HG02642 (cell line): ENCODE results near the gene PIK3R1.

Experiments used
- ATAC-seq: cut with Tn5 transposase; IDR thresholded peaks from one replicate; pipeline ENCODE4 v1.9.1; 2021; ENCODE audit warnings: mild to moderate bottlenecking; ENCODE audit not compliant: unreplicated experiment, poor library complexity

Gene PIK3R1

DNA sequence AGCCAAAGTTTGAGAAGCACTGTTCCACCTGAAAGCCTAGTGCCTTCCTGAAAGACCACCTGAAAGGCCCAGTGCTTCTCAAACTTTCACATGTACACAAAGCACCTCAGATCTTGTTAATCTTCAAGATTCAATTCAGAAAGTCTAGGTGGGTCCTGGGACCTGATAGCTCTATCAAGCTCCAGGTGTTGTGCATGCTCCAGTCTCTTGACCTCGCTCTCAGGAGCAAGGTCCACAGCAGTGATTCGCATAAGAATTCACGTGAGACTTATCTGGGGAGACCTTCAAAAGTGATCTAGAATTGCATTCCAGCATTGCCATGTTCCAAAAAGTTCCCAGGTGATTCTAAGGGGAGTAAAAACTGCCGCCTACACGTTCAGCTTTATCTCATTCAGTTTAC lies 102.1 kb downstream of the PIK3R1 start:
- ATAC-seq, result no peak

DNA sequence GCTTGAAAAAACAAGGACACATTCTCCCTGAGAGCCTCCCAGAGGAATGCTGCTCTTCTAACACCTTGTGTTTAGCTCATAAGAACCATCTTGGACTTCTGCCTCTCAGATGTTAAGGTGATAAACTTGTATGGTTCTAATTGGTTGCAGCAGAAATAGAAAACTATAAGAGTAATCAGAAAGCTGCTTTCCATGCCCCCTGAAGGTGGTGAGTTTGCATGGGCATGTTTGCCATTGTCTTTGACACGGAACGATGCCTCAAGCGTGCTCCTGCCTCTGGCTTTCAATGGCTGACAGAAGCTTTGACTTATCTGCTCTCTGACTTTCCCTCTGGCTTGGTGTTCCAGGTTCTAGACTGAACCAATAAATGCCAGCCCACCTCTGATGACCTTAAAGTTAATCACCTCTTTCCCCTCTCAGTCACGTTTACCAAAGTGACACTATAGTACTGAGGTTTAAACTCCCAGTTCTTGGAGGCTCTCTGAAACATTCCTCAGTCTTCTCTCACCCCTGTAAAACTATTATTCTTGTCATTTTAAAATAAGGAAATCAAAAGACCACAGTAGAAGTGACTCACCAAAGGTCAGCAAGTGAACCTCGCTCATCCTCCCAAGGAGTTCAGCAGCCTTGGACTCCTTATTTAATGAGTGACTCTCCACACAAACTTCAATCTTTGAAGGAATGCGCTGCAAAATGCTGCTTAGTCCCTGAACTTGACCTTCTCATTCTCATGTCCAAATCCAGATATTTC lies 103.6 kb downstream of the PIK3R1 start:
- ATAC-seq, result no peak

DNA sequence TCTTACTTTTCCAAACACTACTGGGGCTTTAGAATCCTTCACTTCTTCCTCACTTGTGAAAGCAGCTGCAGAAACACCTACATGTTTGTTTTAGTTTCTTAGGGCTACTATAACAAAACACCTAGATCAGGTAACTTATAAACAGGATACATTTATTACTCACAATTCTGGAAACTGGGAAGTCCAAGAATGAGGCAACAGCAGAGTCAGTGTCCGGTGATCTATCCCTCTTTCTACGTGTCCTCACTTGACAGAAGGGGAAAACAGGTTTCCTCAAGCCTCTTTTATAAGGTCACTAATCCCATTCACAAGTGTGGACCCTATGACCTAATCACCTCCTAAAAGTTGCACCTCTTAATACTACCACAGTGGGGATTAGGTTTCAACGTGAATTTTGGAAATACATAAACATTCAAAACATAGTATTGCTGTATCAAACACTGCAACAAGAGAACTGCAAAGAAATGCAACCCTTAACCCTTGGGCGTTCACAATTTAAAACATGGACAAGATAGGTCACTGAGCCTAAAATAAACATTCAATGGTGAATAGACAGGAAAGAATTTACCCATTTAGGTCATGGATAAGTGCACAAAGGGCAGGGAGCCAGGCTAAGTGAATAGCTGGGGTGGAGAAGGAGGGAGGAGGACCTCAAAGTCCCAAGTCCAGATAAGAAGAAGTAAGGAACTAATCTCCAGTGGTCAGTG lies 104.3 kb downstream of the PIK3R1 start:
- ATAC-seq, result no peak

DNA sequence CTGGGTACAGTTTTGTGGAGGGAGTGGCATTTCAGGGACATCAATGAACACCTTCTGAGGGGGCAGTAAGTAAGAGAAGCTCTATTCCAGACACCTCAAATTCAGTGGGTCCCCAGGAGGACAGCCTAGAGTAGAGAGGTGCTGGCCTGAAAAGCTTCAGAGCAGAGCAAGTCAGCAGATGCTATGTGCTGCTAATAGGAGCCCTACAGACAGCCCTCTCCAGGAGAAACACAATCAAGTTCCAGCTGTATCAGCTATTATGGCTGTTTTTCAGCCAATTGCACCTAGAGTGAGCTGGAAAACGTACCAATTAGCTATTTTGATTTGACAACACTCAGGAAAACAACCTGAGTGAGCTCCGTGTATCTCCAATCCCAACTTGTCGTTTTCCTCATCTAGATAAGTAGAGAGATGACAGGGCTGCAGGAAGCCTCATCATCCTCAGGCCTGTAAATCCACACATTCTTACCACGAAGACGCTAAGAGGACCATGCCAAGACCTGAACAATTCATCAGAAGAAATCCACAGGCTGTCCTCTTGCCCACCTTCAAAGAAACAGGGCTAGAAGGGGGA lies 104.9 kb downstream of the PIK3R1 start:
- no peak for ATAC-seq

DNA sequence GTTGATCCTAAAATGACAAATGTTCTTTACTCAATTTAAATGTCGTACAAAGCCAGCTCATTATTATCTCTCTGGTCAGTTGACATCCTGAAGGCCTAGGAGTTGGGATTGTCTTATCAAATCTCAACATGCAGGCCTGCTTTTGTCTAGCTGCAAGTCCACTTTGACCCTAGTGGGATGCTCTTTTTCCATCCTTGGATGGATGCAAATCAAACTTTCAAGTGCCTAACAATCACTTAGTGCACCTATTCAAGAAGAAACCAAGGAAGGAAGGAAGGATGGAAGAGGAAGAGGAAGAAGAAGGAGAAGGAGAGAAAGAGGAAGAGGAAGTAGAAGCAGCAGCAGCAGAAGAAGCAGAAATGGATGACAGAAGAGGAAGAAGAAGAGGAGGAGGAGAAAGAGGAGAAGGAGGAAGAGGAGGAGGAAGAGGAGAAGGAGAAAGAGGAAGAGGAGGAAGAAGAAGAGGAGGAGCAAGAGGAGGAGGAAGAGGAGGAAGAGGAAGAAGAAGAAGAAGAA lies 109.6 kb downstream of the PIK3R1 start:
- ATAC-seq, result no peak

DNA sequence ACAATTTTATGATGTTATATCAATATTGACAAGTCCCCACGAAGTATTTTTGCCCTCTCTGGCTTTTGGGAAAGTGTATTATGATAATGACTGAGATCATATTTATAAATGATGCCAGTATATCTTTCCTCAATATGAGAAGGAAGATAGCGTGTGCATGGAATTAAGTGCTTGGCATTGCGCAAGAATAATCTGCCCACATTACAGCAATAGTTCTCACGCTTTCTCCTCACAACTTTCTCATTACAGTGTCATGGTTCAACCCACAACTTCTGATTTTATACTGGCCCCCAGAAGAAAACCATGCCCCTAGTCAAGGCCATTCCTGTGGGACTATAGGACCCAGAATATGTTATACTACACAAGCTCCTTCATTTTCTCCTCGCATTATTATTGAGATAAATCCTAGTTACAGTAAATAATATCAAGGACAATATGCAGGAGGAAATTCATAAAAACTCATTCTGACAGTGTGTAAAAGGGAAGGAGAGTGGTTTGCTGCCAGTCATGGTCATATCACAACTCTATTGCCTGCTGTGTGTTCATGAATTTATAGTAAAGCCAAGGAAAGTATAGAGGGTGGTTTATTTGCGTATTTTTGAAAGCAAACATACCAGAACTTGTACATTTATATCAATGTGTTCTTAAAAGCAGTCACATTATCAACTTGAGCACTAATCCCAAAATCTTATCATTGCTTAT lies 114.1 kb downstream of the PIK3R1 start:
- no peak for ATAC-seq

DNA sequence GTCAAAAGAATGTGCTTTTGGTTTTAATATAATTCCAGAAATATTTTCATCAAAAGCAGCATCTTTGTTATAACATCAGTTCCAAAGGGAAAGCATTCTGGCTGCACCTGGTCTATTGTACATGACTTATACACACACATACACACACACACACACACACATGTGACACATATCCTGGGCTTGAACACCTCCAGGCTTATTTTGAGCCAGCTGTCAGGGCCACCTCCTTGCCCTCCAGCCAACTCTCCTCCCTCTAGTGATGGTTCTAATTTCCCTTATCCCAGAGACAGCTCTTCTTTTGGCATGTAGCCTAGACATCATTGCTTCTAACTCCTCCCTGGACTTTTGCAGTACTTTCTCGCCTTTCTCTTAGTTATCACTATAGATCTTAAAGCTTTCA lies 115.0 kb downstream of the PIK3R1 start:
- ATAC-seq, result no peak

DNA sequence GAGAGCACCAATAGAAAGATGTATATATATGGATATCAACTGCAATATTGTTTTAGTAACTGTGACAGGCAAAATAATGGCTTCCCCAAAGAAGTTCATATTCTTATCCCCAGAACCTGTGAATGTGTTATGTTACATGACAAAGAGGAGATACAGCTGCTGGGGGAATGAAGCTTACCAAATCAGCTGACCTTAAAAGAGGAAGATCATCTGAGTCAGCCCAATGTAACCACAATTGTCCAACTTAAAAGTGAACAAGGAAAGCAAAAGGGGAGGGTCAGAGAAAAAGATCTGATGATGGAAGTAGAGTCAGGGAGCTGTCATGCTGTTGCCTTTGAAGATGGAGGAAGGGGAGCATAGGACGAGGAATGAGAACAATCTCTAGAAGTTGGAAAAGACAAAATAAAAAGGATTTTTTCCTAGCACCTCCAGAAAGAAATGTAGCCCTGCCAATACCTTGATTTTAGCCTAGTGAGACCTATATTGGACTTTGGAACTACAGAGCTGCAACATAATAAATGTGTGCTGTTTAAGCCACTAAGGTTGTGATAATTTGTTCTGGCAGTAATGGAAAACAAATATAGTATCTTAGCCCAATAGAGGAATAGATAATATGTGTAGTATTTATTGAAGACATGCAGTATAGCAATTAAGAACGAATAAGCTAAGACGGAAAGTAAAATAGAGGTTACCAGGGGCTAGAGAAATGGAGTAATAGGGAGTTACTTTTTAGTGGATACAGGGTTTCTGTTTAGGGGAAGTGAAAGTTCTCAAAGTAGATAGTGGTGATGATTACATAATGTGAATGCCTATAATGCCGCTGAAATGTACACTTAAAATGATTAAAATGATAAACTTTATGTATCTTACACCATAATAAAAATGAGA lies 115.9 kb downstream of the PIK3R1 start:
- no peak for ATAC-seq

DNA sequence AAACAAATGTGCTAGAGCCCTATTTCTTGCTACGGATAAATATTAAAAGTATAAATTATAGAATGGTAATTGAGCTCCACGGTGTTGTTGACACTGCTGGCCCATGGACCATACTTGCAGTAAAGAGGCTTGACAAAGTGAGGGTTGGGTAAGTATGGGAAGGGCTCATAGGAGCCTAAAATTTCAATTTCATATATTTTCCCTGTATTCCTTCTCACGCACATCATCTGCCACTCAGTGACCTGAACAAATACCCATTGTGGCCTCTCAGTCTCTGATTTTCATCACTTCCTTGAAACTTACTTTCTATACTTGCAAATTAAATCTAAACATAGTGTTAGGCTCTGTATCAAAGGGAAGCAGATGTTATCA lies 116.5 kb downstream of the PIK3R1 start:
- ATAC-seq, result no peak

DNA sequence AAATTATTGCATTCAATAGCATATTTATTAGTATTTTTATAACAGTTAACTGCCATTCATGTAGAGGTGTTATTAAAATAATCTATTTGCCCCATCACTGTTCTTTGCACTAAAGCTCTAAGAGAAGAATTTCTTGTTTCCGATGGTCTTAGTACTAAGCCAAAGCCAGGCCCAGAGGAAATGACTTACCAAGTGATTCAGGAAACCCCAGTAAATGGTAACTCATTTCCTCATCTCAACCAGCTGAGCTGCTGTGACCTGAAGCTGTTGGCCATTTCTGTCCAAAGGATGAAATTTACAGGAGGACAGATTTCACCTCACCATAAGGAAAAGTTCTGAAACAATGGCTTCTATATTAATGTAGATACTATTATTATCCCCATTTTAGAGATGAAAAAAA lies 117.0 kb downstream of the PIK3R1 start:
- no peak for ATAC-seq

DNA sequence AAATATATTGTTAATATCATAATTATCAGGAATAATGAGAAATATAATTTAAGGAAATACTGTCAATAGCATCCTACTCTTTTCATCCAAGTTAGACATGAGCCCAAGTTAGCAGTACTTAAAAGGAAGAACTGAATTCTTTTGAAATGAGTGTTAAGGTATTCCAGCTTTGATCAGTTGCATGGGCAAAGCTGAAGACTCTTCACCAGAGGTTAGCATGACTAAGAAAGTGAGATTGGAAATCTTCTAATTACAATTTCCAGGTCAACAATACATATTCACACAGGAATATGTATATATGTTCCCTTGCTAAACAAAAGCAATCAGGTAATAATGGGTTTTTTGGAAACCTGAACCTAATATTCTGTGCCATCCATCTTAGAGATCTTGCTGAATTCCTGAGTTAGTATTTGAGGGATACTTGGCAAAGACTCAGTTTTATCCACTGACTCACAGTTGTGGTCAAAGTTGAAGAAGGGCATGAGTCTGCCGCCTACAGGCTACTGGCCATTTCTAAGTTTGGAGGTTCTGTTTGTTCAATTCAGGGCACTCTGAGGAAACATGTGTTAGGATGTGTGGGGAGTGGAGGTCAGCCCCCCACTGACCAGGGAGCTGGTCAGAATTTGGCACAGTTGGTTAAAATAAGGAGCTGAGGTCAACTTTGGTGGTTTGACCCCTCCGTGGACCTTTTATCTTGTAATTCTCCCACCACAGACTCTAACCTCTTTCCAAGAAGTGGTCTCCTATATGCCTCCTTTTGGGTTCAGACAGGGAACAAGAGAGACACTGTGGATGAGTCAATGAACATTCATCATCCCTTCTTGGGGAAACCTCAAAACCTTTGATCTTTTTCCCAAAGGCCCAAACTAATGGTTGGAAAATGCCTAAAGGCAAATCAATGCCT lies 118.3 kb downstream of the PIK3R1 start:
- ATAC-seq, result no peak

DNA sequence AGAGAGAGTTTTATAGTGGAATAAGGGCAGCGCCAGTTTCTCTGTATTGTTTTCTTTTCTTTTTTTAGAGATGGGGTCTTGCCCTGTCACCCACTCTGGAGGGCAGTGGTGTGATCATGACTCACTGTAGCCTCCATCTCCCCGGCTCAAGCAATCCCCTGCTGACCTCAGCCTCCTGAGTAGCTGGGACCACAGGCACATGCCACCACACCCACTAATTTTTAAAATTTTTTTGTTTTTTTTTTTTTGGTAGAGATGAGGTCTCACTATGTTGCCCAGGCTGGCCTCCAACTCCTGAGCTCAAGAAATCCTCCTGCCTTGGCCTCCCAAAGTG lies 119.0 kb downstream of the PIK3R1 start:
- no peak for ATAC-seq

DNA sequence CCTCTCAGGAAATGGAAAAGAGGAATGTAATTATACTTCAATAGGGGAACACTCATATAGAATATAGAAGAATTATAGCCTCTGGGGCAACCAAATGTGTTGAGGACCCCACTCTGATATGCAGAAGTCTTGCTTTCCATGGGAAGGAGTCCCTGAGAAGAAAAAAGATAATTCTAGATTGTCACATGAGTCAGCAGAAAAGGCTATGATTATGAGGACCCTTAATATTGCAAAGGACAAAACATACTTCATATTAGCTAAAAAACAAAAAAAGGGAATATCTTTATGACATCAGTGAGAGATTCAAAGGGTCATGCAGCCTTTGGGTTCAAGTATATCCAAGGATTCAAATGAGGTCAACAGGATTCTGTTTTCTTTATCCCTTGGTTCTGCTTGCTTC lies 119.5 kb downstream of the PIK3R1 start:
- no peak for ATAC-seq

DNA sequence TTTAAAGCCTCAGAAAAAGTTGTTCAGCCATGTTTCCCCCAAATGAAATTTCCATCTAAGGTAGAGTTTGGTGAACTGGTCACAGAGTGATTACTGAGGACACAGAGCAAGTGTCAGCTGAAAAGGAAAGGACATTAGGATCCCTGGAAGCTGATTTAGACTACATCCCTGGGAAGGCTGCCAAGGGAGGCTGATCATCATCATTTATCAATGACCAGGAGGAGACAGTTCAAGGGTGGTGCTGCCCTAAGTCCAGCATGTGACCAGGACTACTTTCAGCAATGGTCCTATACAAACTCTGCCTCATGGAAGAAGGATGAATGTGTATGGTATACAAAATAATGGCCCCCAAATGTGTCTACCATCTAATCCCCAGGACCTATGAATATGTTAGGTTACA lies 120.6 kb downstream of the PIK3R1 start:
- ATAC-seq, result no peak

DNA sequence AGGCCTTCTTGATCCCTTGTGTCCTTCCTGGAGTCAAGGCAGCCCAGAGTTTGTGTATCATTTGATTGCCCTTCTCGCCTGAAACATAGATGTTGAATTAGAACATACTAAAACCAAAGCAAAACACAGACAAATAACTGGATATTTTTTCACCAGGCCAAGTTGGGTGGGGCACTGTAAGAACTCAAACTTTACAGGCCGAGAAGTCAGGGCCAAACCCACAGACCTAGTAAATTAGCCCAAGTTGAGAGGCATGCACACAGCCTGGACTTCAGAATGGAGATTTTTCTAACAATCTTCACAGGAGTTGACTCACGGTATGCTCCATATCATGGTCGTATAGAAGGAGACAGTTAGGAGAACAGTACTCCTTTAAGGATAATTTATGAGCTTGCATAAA lies 121.7 kb downstream of the PIK3R1 start:
- no peak for ATAC-seq

DNA sequence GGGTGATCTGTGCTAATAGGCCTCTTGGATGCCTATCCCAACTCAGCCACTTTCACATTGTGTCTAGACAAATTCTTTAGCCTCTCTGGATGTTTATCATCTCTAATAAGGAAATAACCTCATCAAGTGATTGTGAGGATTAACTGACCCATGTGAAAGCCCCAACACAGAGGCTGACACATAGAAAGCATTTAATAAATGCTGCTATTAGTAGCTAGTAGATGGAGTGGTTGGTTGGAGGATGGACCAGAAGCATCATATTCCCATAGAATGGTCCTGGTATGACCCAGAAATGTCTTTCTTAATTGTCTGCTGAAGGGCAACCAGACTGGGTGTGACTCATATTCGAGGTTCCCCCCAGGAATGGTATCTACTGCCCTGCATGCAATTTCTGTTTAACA lies 124.4 kb downstream of the PIK3R1 start:
- no peak for ATAC-seq

DNA sequence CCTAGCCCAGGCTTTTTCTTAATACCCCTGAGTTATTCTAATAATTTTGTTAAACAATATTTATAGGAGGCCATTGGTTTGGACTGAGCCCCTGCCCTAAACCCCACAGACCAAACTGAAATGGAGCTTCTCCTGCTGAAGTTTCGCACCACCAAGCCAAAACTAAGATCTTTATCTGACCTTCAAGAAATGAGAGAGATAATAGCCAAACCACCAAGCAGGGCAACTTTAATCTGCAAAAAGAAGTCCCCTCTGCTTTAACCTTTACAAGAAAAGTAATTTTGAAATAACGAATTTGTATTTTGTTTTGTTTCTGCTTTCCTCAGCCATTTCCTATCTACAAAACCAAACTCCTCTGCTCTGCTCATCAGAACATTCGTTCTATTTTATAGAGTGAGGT lies 125.5 kb downstream of the PIK3R1 start:
- no peak for ATAC-seq

DNA sequence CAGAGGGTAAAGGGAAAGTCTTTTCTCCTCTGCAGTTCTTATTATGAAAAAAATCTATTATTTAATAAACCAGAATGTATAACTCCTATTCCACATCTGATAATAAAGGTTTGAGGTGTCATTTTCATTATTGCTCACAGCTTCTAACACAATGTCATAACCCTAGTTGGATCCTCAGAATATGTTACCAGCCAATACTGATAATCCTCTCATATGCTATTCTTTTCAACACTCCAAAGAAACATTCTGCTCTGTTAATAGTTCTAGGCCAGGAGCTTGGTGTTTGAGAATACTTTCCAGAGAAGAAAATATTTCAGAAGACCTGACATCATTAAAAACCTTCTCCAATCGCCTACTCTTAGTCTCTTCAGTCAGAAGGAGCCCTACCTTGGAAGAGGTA lies 127.1 kb downstream of the PIK3R1 start:
- no peak for ATAC-seq

DNA sequence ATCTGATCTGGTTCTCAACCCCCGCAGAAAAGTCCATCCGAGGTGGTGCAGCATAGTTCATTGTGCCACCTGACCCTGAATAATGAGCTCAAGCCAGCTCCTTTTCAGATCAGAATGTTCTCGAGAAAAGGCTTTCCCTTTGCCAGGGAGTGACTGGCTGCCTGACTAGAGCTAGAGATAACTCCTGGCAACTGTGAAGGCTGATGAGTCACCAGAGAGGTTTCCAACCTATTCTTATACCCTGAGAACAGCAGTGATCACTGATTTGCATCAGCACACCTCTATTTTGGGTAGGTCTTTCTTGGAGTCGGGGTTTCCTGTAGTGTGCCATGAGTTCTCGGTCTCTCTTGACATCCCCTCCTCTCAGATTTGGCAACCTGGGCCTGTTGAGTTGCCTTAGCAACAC lies 127.9 kb downstream of the PIK3R1 start:
- peak; percentile 79 for ATAC-seq
